Stomach (tissue), 4 donors: ENCODE measurements around the gene STRBP.

Source experiments
- EP300 ChIP-seq: sonication (generic); formaldehyde crosslinking; IDR thresholded peaks from one replicate; pipeline ENCODE4 v1.6.1; 2017; ENCODE audit warnings: antibody characterized with exemption
- POLR2A ChIP-seq, 4 donors: fragments of 450-650 bp; IDR thresholded peaks; one replicate each; pipeline ENCODE4 v1.6.1; 2016; ENCODE audit warnings: antibody characterized with exemption in 4 of 4, control low read depth in 2 of 4, mild to moderate bottlenecking in 1 of 4, moderate library complexity in 1 of 4
- TF ChIP-seq, protein P1 (sequence below), 7 experiments: fragments of 450-650 bp in 4 of 7; fragments of 200-600 bp in 3 of 7; sonication (generic) in 3 of 7; IDR thresholded peaks; one replicate each; pipeline ENCODE4 v1.5.1; 2016 to 2019; ENCODE audit warnings: antibody characterized with exemption in 7 of 7, control low read depth in 2 of 7, mild to moderate bottlenecking in 1 of 7

DNA sequence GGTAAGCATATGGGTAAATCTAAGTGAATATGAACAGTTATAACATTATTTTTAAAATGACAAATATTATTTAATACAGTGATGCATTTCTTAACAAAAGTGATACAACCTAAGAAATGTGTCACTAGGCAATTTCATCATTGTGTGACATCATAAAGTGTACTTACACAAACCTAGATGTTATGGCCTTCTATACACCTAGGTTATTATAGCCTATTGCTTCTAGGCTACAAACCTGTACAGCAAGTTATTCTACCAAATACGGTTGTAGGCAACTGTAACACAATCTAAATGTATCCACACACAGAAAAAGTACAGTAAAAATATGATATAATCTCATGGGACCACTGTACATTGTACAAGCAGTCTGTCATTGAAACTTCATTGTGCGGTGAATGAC, 48.3 kb downstream of the STRBP start:
- TF ChIP-seq, protein P1, sequence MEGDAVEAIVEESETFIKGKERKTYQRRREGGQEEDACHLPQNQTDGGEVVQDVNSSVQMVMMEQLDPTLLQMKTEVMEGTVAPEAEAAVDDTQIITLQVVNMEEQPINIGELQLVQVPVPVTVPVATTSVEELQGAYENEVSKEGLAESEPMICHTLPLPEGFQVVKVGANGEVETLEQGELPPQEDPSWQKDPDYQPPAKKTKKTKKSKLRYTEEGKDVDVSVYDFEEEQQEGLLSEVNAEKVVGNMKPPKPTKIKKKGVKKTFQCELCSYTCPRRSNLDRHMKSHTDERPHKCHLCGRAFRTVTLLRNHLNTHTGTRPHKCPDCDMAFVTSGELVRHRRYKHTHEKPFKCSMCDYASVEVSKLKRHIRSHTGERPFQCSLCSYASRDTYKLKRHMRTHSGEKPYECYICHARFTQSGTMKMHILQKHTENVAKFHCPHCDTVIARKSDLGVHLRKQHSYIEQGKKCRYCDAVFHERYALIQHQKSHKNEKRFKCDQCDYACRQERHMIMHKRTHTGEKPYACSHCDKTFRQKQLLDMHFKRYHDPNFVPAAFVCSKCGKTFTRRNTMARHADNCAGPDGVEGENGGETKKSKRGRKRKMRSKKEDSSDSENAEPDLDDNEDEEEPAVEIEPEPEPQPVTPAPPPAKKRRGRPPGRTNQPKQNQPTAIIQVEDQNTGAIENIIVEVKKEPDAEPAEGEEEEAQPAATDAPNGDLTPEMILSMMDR (IDR thresholded peaks at IDR 0.05) = no peak
- TF ChIP-seq POLR2A (IDR thresholded peaks at IDR 0.05) (no peak), EP300 (no peak)
